Gastroesophageal sphincter (tissue), 3 donors: ENCODE results near the gene ROCK2.

Experiments
- CTCF ChIP-seq, 4 experiments: fragments of 200-600 bp in 2 of 4; fragments of 450-650 bp in 2 of 4; sonication (generic) in 1 of 4; IDR thresholded peaks; one replicate each; pipeline ENCODE4 v1.5.1; 2017 to 2019; ENCODE audit warnings: antibody characterized with exemption in 4 of 4, mild to moderate bottlenecking in 2 of 4, moderate library complexity in 2 of 4
- POLR2A ChIP-seq, 2 donors: fragments of 450-650 bp; IDR thresholded peaks; one replicate each; pipeline ENCODE4 v1.6.1; 2017; ENCODE audit warnings: antibody characterized with exemption in 2 of 2, mild to moderate bottlenecking in 2 of 2, moderate library complexity in 1 of 2

- TF ChIP-seq CTCF (IDR thresholded peaks at IDR 0.05) (no peak), POLR2A (IDR thresholded peaks at IDR 0.05) (no peak)
Measured at GRCh38 chr2:11377928-11378545, 33.6 kb upstream of the ROCK2 start.
